Esophagus muscularis mucosa (tissue), 3 donors: ENCODE data around the gene GBX2.

Experiments used
- POLR2AphosphoS5 ChIP-seq, 2 donors: sonication (generic); formaldehyde crosslinking; IDR thresholded peaks; one replicate each; pipeline ENCODE4 v1.6.1; 2017; ENCODE audit warnings: antibody characterized with exemption in 2 of 2
- TF ChIP-seq, protein P1 (sequence below), 3 experiments: fragments of 200-600 bp in 2 of 3; fragments of 450-650 bp in 1 of 3; sonication (generic) in 2 of 3; IDR thresholded peaks; one replicate each; pipeline ENCODE4 v1.5.1; 2017 to 2019; ENCODE audit warnings: antibody characterized with exemption in 3 of 3, mild to moderate bottlenecking in 2 of 3, moderate library complexity in 1 of 3

DNA sequence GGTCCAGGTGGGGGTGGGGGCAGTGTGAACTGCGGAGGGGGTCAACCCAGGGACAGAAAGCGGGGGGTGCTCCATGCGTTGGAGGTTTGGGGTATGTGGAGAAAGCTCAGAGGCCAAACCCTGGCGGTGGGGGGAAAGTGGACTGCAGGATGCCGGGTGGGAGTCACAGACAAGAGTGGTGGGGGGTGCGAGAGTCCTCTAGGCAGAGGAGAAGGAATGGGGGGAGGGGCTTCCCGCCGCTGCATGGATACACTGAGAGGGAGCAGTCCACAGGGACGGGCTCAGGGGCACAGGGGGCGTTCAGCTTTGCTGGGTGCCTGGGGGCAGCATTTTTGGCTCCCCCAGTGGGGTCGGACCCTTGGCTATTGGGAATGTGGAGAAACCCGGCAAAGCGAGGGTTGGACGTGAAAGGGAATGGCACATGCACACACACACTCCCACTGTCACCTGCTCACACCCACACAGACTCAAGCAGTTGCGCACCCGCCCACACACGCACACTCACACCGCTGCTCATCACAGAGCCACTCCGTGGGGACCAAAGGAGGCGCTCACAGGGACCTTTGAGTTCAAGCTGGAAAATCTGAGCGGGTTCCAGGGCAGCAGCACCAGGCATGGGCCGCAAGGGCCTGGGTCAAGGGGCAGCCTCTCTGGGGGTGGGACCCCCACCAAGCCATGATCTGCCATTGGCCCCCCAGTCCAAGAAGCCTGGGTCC lies 7.7 kb downstream of the GBX2 start:
- TF ChIP-seq, protein P1, sequence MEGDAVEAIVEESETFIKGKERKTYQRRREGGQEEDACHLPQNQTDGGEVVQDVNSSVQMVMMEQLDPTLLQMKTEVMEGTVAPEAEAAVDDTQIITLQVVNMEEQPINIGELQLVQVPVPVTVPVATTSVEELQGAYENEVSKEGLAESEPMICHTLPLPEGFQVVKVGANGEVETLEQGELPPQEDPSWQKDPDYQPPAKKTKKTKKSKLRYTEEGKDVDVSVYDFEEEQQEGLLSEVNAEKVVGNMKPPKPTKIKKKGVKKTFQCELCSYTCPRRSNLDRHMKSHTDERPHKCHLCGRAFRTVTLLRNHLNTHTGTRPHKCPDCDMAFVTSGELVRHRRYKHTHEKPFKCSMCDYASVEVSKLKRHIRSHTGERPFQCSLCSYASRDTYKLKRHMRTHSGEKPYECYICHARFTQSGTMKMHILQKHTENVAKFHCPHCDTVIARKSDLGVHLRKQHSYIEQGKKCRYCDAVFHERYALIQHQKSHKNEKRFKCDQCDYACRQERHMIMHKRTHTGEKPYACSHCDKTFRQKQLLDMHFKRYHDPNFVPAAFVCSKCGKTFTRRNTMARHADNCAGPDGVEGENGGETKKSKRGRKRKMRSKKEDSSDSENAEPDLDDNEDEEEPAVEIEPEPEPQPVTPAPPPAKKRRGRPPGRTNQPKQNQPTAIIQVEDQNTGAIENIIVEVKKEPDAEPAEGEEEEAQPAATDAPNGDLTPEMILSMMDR (IDR thresholded peaks at IDR 0.05): no peak
- no peak for TF ChIP-seq POLR2AphosphoS5 (IDR thresholded peaks at IDR 0.05)
